Endodermal cell (in vitro differentiated cells): Measurements from ENCODE around the gene QSER1. TPM values are rescaled to one million over a fixed set of nuclear protein-coding genes. Genes with fewer than 3 reads are reported as not detected.

ENCODE experiments used
- DNase-seq: peaks from one replicate; pipeline ENCODE4 v3.0.0-alpha.2; 2017
- H3K27ac ChIP-seq: 2 replicates; pipeline ENCODE4 v1.5.1; 2013; ENCODE audit warnings: mild to moderate bottlenecking, low read depth, low read length, moderate library complexity
- H3K27me3 ChIP-seq: 2 replicates; pipeline ENCODE4 v1.6.1; 2013; ENCODE audit warnings: mild to moderate bottlenecking, low read length, moderate library complexity; ENCODE audit not compliant: insufficient read depth, control insufficient read depth, poor library complexity, severe bottlenecking
- H3K36me3 ChIP-seq: 2 replicates; pipeline ENCODE4 v1.7.0; 2013; ENCODE audit warnings: mild to moderate bottlenecking, low read length, moderate library complexity; ENCODE audit not compliant: control insufficient read depth, insufficient read depth
- H3K4me1 ChIP-seq: one replicate; pipeline ENCODE4 v1.7.0; 2013; ENCODE audit warnings: low read length; ENCODE audit not compliant: control insufficient read depth, insufficient read depth
- H3K4me3 ChIP-seq: 2 replicates; pipeline ENCODE4 v1.5.1; 2013; ENCODE audit warnings: mild to moderate bottlenecking, low read length, moderate library complexity
- H3K9ac ChIP-seq: 2 replicates; pipeline ENCODE4 v1.6.1; 2013; ENCODE audit warnings: mild to moderate bottlenecking, low read length, moderate library complexity; ENCODE audit not compliant: poor library complexity, severe bottlenecking; ENCODE audit errors: extremely low read depth
- H3K9me3 ChIP-seq: 2 replicates; pipeline ENCODE4 v1.6.1; 2013; ENCODE audit warnings: mild to moderate bottlenecking, low read length, moderate library complexity; ENCODE audit not compliant: control insufficient read depth
- H3K27ac Mint-ChIP-seq: 2 replicates; pipeline ENCODE4 v1.8.0; 2020; ENCODE audit warnings: mixed read lengths
- H3K27me3 Mint-ChIP-seq: 2 replicates; pipeline ENCODE4 v1.8.0; 2021; ENCODE audit warnings: mild to moderate bottlenecking, mixed read lengths; ENCODE audit not compliant: insufficient read depth
- H3K36me3 Mint-ChIP-seq: 2 replicates; pipeline ENCODE4 v1.8.0; 2020; ENCODE audit warnings: low read depth, mixed read lengths
- H3K4me1 Mint-ChIP-seq: 2 replicates; pipeline ENCODE4 v1.8.0; 2020; ENCODE audit warnings: mixed read lengths
- H3K4me3 Mint-ChIP-seq: 2 replicates; pipeline ENCODE4 v1.8.0; 2020; ENCODE audit warnings: mild to moderate bottlenecking, moderate library complexity, mixed read lengths
- H3K9me3 Mint-ChIP-seq: 2 replicates; pipeline ENCODE4 v1.8.0; 2020; ENCODE audit warnings: mild to moderate bottlenecking, mixed read lengths
- WGBS, 2 experiments: methylation state at CpG; one replicate each; pipeline versions ENCODE4 v1.1.5 to v1.1.7; 2013; ENCODE audit warnings: missing lambda C conversion rate in 2 of 2, mixed read lengths in 1 of 2; ENCODE audit not compliant: insufficient coverage in 1 of 2, insufficient read length in 1 of 2; 5-methylcytosine and 5-hydroxymethylcytosine counted together
- total RNA-seq, 2 donors: library from RNA; stranded (reverse); fragmentation: NEBNext Ultra II Directional in 1 of 2; extraction: Animal tissue kit (Norgen Biotek cat#: 25700) in 1 of 2; gene quantifications; 2 replicates in 1 of 2; 3 replicates in 1 of 2; pipeline ENCODE4 v1.2.1, GENCODE V29; 2021
- TF ChIP-seq, protein P1 (sequence below): fragments of 200-600 bp; sonication (generic); conservative IDR thresholded peaks from 2 replicates; pipeline ENCODE4 v1.5.0; 2021; ENCODE audit warnings: antibody characterized with exemption, mild to moderate bottlenecking

QSER1 gene
- total RNA-seq, 2 donors from 2014 or later, result 66.5 to 82.0 TPM

DNA sequence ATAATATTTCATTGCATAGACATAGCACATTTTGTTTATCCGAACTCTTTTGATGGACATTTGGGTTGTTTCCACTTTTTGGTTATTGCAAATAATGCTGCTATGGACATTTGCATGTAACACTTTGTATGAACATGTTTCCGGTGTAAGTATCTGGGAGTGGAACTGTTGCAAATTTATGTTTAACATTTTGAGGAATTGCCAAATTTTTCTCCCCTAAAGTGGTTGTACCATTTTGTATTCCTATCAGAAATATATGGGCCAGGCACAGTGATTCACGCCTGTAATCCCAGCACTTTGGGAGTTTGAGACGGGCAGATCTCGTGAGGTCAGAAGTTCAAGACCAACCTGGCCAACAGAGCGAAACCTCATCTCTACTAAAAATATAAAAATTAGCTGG is 16.0 kb downstream of the QSER1 start:
- no peak for DNase-seq
- H3K4me3 Mint-ChIP-seq, result no peak overlapping the region
- TF ChIP-seq, protein P1, sequence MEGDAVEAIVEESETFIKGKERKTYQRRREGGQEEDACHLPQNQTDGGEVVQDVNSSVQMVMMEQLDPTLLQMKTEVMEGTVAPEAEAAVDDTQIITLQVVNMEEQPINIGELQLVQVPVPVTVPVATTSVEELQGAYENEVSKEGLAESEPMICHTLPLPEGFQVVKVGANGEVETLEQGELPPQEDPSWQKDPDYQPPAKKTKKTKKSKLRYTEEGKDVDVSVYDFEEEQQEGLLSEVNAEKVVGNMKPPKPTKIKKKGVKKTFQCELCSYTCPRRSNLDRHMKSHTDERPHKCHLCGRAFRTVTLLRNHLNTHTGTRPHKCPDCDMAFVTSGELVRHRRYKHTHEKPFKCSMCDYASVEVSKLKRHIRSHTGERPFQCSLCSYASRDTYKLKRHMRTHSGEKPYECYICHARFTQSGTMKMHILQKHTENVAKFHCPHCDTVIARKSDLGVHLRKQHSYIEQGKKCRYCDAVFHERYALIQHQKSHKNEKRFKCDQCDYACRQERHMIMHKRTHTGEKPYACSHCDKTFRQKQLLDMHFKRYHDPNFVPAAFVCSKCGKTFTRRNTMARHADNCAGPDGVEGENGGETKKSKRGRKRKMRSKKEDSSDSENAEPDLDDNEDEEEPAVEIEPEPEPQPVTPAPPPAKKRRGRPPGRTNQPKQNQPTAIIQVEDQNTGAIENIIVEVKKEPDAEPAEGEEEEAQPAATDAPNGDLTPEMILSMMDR, result no peak
- no peaks in the 10 kb centered on the region for H3K36me3 ChIP-seq
- H3K4me1 ChIP-seq, result no peaks in the 10 kb centered on the region
- H3K27ac Mint-ChIP-seq, result no peak overlapping the region
- peaks cover 21% of the 10 kb centered on the region for H3K4me1 Mint-ChIP-seq
- H3K36me3 Mint-ChIP-seq, result peaks cover 35% of the 10 kb centered on the region
- no peaks in the 10 kb centered on the region for H3K27me3 Mint-ChIP-seq
- no peak overlapping the region for H3K27ac ChIP-seq
- H3K9ac ChIP-seq, result no peak overlapping the region
- no peak overlapping the region for H3K4me3 ChIP-seq
- H3K27me3 ChIP-seq, result no peaks in the 10 kb centered on the region
- H3K9me3 Mint-ChIP-seq, result no peaks in the 10 kb centered on the region
- WGBS, 2 experiments, result 93 to 96% methylated on average over 6 of the region's 6 CpGs
- H3K9me3 ChIP-seq, result no peaks in the 10 kb centered on the region

DNA sequence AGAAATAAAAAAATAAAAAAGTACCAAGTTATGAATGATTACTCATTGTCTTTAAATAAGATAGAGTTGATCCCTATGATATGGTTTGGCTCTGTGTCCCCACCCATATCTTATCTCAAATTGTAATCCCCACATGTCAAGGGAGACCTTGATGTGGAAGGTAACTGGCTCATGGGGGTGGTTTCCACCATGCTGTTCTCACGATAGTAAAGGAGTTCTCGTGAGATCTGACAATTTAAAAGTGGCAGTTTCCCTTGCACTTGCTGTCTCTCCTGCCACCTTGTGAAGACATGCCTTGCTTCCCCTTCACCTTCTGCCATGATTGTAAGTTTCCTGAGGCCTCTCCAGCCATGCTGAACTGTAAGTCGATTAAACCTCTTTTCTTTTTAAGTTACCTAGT is 18.8 kb downstream of the QSER1 start:
- Mint-ChIP-seq H3K4me3 (no peak overlapping the region), H3K4me1 (peaks cover 8% of the 10 kb centered on the region), H3K36me3 (peaks cover 35% of the 10 kb centered on the region), H3K27me3 (no peaks in the 10 kb centered on the region), H3K27ac (no peak overlapping the region), H3K9me3 (no peaks in the 10 kb centered on the region)
- H3K4me3 ChIP-seq, result no peak overlapping the region
- DNase-seq, result no peak
- no peak overlapping the region for H3K9ac ChIP-seq
- H3K36me3 ChIP-seq, result peaks cover 4% of the 10 kb centered on the region
- H3K4me1 ChIP-seq, result no peaks in the 10 kb centered on the region
- TF ChIP-seq, protein P1, result no peak
- no peaks in the 10 kb centered on the region for H3K9me3 ChIP-seq
- no peak overlapping the region for H3K27ac ChIP-seq
- WGBS, 2 experiments, result 79 to 97% methylated on average over 2 to 3 of the region's 3 CpGs
- no peaks in the 10 kb centered on the region for H3K27me3 ChIP-seq

DNA sequence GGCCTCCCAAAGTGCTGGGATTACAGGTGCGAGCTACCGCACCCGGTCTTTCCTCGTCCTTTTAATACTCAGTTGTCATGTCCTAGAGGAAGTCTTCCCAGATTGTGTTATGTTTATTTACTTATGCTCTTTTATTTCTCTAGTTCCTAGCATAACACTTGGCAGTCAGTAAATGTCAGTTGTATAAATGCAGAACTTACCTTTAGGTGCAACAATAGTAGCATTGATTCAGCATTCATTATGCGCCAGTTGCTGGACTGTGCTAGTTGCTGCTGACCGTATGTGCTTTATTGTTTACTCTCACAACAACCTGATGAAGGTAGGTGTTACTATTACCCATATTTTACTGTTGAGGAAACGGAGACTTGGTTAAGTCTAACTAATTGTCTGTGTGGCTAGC is 20.8 kb downstream of the QSER1 start:
- Mint-ChIP-seq H3K36me3 (peaks cover 36% of the 10 kb centered on the region), H3K9me3 (no peaks in the 10 kb centered on the region), H3K27ac (no peak overlapping the region), H3K27me3 (no peaks in the 10 kb centered on the region), H3K4me3 (no peak overlapping the region), H3K4me1 (peaks cover 10% of the 10 kb centered on the region)
- TF ChIP-seq, protein P1, result no peak
- H3K4me3 ChIP-seq, result no peak overlapping the region
- peaks cover 4% of the 10 kb centered on the region for H3K36me3 ChIP-seq
- H3K9me3 ChIP-seq, result no peaks in the 10 kb centered on the region
- no peaks in the 10 kb centered on the region for H3K4me1 ChIP-seq
- DNase-seq, result no peak
- WGBS, 2 experiments, result 93 to 100% methylated on average over 3 to 7 of the region's 7 CpGs
- no peak overlapping the region for H3K9ac ChIP-seq
- H3K27me3 ChIP-seq, result no peaks in the 10 kb centered on the region
- no peak overlapping the region for H3K27ac ChIP-seq
